ENCODE results near the gene TBXT.
"Not testable (repeated sequence)": the region's sequence is repeated elsewhere in the genome, so short reads cannot be mapped to it uniquely, and the experiment has no call there.

The TBXT gene

GRCh38 chr6:166157930-166158617 is 9.6 kb downstream of the TBXT start:
- Mint-ChIP-seq H3K27me3 (peaks cover 45% of the 10 kb centered on the region), H3K4me1 (ENCODE audit: low read depth) (peaks cover 10% of the 10 kb centered on the region), H3K4me3 (no peak overlapping the region), H3K27ac (no peak overlapping the region), H3K36me3 (ENCODE audit: low read depth) (no peaks in the 10 kb centered on the region), H3K9me3 (no peaks in the 10 kb centered on the region)

GRCh38 chr6:166156942-166157341 is 10.7 kb downstream of the TBXT start:
- Mint-ChIP-seq H3K4me3 (no peak overlapping the region), H3K4me1 (ENCODE audit: low read depth) (peaks cover under 1% of the 10 kb centered on the region), H3K36me3 (ENCODE audit: low read depth) (no peaks in the 10 kb centered on the region), H3K27ac (no peak overlapping the region), H3K9me3 (peaks cover under 1% of the 10 kb centered on the region), H3K27me3 (peaks cover 39% of the 10 kb centered on the region)

- Mint-ChIP-seq H3K9me3 (peaks cover 14% of the 10 kb centered on the region), H3K36me3 (ENCODE audit: low read depth) (peaks cover 4% of the 10 kb centered on the region), H3K4me1 (ENCODE audit: low read depth) (no peaks in the 10 kb centered on the region), H3K27ac (no peak overlapping the region), H3K27me3 (peaks cover 24% of the 10 kb centered on the region), H3K4me3 (no peak overlapping the region)
Observed at GRCh38 chr6:166153966-166154365, 13.7 kb downstream of the TBXT start.

GRCh38 chr6:166152660-166153059 is 15.0 kb downstream of the TBXT start:
- H3K9me3 Mint-ChIP-seq: peaks cover 14% of the 10 kb centered on the region
- H3K27ac Mint-ChIP-seq: no peak overlapping the region
- H3K4me1 Mint-ChIP-seq (ENCODE audit: low read depth): no peaks in the 10 kb centered on the region
- peaks cover 4% of the 10 kb centered on the region for H3K36me3 Mint-ChIP-seq (ENCODE audit: low read depth)
- no peak overlapping the region for H3K4me3 Mint-ChIP-seq
- peaks cover 26% of the 10 kb centered on the region for H3K27me3 Mint-ChIP-seq

GRCh38 chr6:166151798-166152197 is 15.9 kb downstream of the TBXT start:
- Mint-ChIP-seq H3K27ac (no peak overlapping the region), H3K4me3 (no peak overlapping the region), H3K36me3 (ENCODE audit: low read depth) (peaks cover 4% of the 10 kb centered on the region), H3K27me3 (peaks cover 21% of the 10 kb centered on the region), H3K9me3 (peaks cover 14% of the 10 kb centered on the region), H3K4me1 (ENCODE audit: low read depth) (no peaks in the 10 kb centered on the region)

GRCh38 chr6:166145751-166146150 is 21.9 kb downstream of the TBXT start:
- H3K27ac Mint-ChIP-seq: no peak overlapping the region
- peaks cover 5% of the 10 kb centered on the region for H3K9me3 Mint-ChIP-seq
- peaks cover 27% of the 10 kb centered on the region for H3K27me3 Mint-ChIP-seq
- no peak overlapping the region for H3K4me3 Mint-ChIP-seq
- no peaks in the 10 kb centered on the region for H3K4me1 Mint-ChIP-seq (ENCODE audit: low read depth)
- H3K36me3 Mint-ChIP-seq (ENCODE audit: low read depth): peaks cover 4% of the 10 kb centered on the region

- Mint-ChIP-seq H3K9me3 (no peaks in the 10 kb centered on the region), H3K4me1 (ENCODE audit: low read depth) (no peaks in the 10 kb centered on the region), H3K27me3 (peaks cover 26% of the 10 kb centered on the region), H3K36me3 (ENCODE audit: low read depth) (no peaks in the 10 kb centered on the region), H3K4me3 (no peak overlapping the region), H3K27ac (no peak overlapping the region)
Observed at GRCh38 chr6:166143011-166143410, 24.6 kb downstream of the TBXT start.

- H3K4me1 Mint-ChIP-seq (ENCODE audit: low read depth): no peaks in the 10 kb centered on the region
- H3K36me3 Mint-ChIP-seq (ENCODE audit: low read depth): no peaks in the 10 kb centered on the region
- H3K27me3 Mint-ChIP-seq: peaks cover 48% of the 10 kb centered on the region
- no peaks in the 10 kb centered on the region for H3K9me3 Mint-ChIP-seq
- H3K4me3 Mint-ChIP-seq: no peak overlapping the region
- no peak overlapping the region for H3K27ac Mint-ChIP-seq
Observed at GRCh38 chr6:166127624-166128472, 39.8 kb downstream of the TBXT start.

- not testable (repeated sequence) for H3K27ac Mint-ChIP-seq; H3K9me3 Mint-ChIP-seq; H3K4me3 Mint-ChIP-seq; H3K4me1 Mint-ChIP-seq (ENCODE audit: low read depth); H3K36me3 Mint-ChIP-seq (ENCODE audit: low read depth)
- H3K27me3 Mint-ChIP-seq: peaks cover 20% of the 10 kb centered on the region
Observed at GRCh38 chr6:166123115-166123514, 44.5 kb downstream of the TBXT start.

- H3K27me3 Mint-ChIP-seq: peaks cover 13% of the 10 kb centered on the region
- H3K4me1 Mint-ChIP-seq (ENCODE audit: low read depth): no peaks in the 10 kb centered on the region
- H3K4me3 Mint-ChIP-seq: no peak overlapping the region
- no peak overlapping the region for H3K27ac Mint-ChIP-seq
- no peaks in the 10 kb centered on the region for H3K36me3 Mint-ChIP-seq (ENCODE audit: low read depth)
- no peaks in the 10 kb centered on the region for H3K9me3 Mint-ChIP-seq
Observed at GRCh38 chr6:166121726-166122125, 45.9 kb downstream of the TBXT start.

- H3K36me3 Mint-ChIP-seq (ENCODE audit: low read depth): no peaks in the 10 kb centered on the region
- H3K27me3 Mint-ChIP-seq: peaks cover 14% of the 10 kb centered on the region
- H3K4me3 Mint-ChIP-seq: no peak overlapping the region
- no peak overlapping the region for H3K27ac Mint-ChIP-seq
- peaks cover 4% of the 10 kb centered on the region for H3K9me3 Mint-ChIP-seq
- H3K4me1 Mint-ChIP-seq (ENCODE audit: low read depth): no peaks in the 10 kb centered on the region
Observed at GRCh38 chr6:166119116-166119911, 48.3 kb downstream of the TBXT start.

GRCh38 chr6:166115609-166116008 is 52.0 kb downstream of the TBXT start:
- H3K9me3 Mint-ChIP-seq: peaks cover 4% of the 10 kb centered on the region
- H3K4me3 Mint-ChIP-seq: no peak overlapping the region
- H3K36me3 Mint-ChIP-seq (ENCODE audit: low read depth): no peaks in the 10 kb centered on the region
- H3K27me3 Mint-ChIP-seq: peaks cover 38% of the 10 kb centered on the region
- no peaks in the 10 kb centered on the region for H3K4me1 Mint-ChIP-seq (ENCODE audit: low read depth)
- H3K27ac Mint-ChIP-seq: no peak overlapping the region

- Mint-ChIP-seq H3K9me3 (peaks cover 4% of the 10 kb centered on the region), H3K27me3 (peaks cover 57% of the 10 kb centered on the region), H3K27ac (no peak overlapping the region), H3K4me1 (ENCODE audit: low read depth) (no peaks in the 10 kb centered on the region), H3K36me3 (ENCODE audit: low read depth) (no peaks in the 10 kb centered on the region), H3K4me3 (no peak overlapping the region)
Observed at GRCh38 chr6:166112580-166112979, 55.1 kb downstream of the TBXT start.

GRCh38 chr6:166109608-166110007 is 58.0 kb downstream of the TBXT start:
- H3K9me3 Mint-ChIP-seq: no peaks in the 10 kb centered on the region
- H3K27me3 Mint-ChIP-seq: peaks cover 53% of the 10 kb centered on the region
- peaks cover 5% of the 10 kb centered on the region for H3K4me1 Mint-ChIP-seq (ENCODE audit: low read depth)
- H3K36me3 Mint-ChIP-seq (ENCODE audit: low read depth): no peaks in the 10 kb centered on the region
- no peak overlapping the region for H3K4me3 Mint-ChIP-seq
- H3K27ac Mint-ChIP-seq: no peak overlapping the region
